Measurements from ENCODE around the gene TMEM62. TPM values are rescaled to one million over a fixed set of nuclear protein-coding genes. Genes with fewer than 3 reads are reported as not detected.

TMEM62 gene
- total and polyA plus RNA-seq, 9 of the 15 experiments (the other 6 are each of a cell fraction or from before 2014, with no cell fraction given): 4.4 to 16.6 (median 11.1) TPM

DNA sequence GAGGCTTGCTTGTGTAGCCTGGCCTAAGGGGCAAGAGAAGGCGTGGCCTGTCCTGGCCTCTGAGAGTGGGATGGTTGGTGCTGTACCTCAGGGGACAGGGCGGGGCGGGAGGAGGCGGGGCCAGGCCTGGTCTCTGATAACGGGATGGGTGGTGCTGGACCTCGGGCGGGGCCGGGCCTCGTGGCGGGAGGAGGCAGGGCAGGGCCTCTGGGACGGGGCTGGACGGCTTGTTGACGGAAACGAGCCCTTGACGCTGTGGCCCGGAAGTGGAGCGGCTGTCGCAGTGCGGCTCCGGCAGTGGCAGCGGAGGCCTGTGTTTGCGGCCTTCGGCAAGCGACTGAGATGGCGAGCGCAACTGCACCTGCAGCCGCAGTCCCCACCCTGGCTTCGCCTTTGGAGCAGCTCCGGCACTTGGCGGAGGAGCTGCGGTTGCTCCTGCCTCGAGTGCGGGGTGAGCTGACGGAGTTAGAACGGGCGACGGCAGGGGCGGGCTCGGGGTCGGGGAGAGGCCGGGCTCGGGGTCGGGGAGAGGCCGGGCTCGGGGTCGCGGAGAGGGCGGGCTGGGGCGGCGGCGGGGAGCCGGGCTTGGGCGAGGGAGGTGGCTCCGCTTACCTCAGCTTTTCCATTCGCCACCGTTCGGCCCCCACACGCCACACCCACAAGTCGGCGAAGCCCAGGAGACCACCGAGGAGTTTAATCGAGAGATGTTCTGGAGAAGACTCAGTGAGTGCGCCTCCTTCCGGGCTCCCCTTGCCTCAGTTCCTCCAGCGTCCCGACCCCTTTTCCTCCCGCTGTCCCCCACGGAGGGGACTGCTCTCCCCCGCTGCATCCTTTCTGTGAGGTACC is 52.0 kb downstream of the TMEM62 start, which contains the start of gene CCNDBP1 (continued):
- TF ChIP-seq KLF6 (CRISPR knock-in tag; IDR thresholded peaks at IDR 0.05; ENCODE audit: borderline replicate concordance): peak; percentile 85; the same call in 1 of the 2 replicates
- peak; percentile 63 for TF ChIP-seq HCFC1 (IDR thresholded peaks at IDR 0.05; ENCODE audit: low read depth, low read length)
- TF ChIP-seq MAFF (IDR thresholded peaks at IDR 0.05; ENCODE audit: low read length): no peak
- TF ChIP-seq ZFP30 (CRISPR knock-in tag; IDR thresholded peaks at IDR 0.05; ENCODE audit: borderline replicate concordance): no peak
- no peak; the same call in 1 of the 2 replicates for TF ChIP-seq ZBTB1 (CRISPR knock-in tag; IDR thresholded peaks at IDR 0.05; ENCODE audit: borderline replicate concordance, low read depth)
- TF ChIP-seq GATAD2B (IDR thresholded peaks at IDR 0.05; ENCODE audit: borderline replicate concordance): no peak; the same call in 1 of the 2 replicates
- no peak for TF ChIP-seq ZNF146 (CRISPR knock-in tag; IDR thresholded peaks at IDR 0.05; ENCODE audit: unreplicated experiment)
- TF ChIP-seq, protein P1, sequence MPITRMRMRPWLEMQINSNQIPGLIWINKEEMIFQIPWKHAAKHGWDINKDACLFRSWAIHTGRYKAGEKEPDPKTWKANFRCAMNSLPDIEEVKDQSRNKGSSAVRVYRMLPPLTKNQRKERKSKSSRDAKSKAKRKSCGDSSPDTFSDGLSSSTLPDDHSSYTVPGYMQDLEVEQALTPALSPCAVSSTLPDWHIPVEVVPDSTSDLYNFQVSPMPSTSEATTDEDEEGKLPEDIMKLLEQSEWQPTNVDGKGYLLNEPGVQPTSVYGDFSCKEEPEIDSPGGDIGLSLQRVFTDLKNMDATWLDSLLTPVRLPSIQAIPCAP (CRISPR knock-in tag; IDR thresholded peaks at IDR 0.05; ENCODE audit: borderline replicate concordance): no peak
- TF ChIP-seq SAFB2 (IDR thresholded peaks at IDR 0.05; ENCODE audit: borderline replicate concordance, low read depth, low read length, severe bottlenecking): no peak
- TF ChIP-seq, protein P2, sequence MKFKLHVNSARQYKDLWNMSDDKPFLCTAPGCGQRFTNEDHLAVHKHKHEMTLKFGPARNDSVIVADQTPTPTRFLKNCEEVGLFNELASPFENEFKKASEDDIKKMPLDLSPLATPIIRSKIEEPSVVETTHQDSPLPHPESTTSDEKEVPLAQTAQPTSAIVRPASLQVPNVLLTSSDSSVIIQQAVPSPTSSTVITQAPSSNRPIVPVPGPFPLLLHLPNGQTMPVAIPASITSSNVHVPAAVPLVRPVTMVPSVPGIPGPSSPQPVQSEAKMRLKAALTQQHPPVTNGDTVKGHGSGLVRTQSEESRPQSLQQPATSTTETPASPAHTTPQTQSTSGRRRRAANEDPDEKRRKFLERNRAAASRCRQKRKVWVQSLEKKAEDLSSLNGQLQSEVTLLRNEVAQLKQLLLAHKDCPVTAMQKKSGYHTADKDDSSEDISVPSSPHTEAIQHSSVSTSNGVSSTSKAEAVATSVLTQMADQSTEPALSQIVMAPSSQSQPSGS (CRISPR knock-in tag; IDR thresholded peaks at IDR 0.05): 0 out of 2 replicates have a peak, but pooled peaks have one; percentile 40
- no peak for TF ChIP-seq YBX1 (IDR thresholded peaks at IDR 0.05)
- no peak for TF ChIP-seq ILK (tag; IDR thresholded peaks at IDR 0.05; ENCODE audit: borderline replicate concordance, low read depth)
- no peak for TF ChIP-seq ZNF324 (CRISPR knock-in tag; IDR thresholded peaks at IDR 0.05)
- TF ChIP-seq ZNF184 (CRISPR knock-in tag; IDR thresholded peaks at IDR 0.05): no peak
- TF ChIP-seq, protein P3, sequence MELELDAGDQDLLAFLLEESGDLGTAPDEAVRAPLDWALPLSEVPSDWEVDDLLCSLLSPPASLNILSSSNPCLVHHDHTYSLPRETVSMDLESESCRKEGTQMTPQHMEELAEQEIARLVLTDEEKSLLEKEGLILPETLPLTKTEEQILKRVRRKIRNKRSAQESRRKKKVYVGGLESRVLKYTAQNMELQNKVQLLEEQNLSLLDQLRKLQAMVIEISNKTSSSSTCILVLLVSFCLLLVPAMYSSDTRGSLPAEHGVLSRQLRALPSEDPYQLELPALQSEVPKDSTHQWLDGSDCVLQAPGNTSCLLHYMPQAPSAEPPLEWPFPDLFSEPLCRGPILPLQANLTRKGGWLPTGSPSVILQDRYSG (tag; conservative IDR thresholded peaks at IDR 0.05; ENCODE audit: low read depth): no peak
- TF ChIP-seq ETV1 (tag; conservative IDR thresholded peaks at IDR 0.05; ENCODE audit: low read depth): peak; percentile 89
- TF ChIP-seq TCF7 (IDR thresholded peaks at IDR 0.05; ENCODE audit: borderline replicate concordance): 0 out of 2 replicates have a peak, but pooled peaks have one; percentile 24
- TF ChIP-seq HNRNPLL (IDR thresholded peaks at IDR 0.05; ENCODE audit: low read depth, low read length, poor library complexity, severe bottlenecking): peak; percentile 73
- no peak for TF ChIP-seq ZNF707 (CRISPR knock-in tag; conservative IDR thresholded peaks at IDR 0.05)
- TF ChIP-seq ZNF75A (CRISPR knock-in tag; IDR thresholded peaks at IDR 0.05): no peak
- no peak for TF ChIP-seq ZNF124 (CRISPR knock-in tag; IDR thresholded peaks at IDR 0.05)
- TF ChIP-seq GTF2E2 (tag; IDR thresholded peaks at IDR 0.05): peak; percentile 78; the same call in 1 of the 2 replicates
- no peak for TF ChIP-seq SRSF3 (IDR thresholded peaks at IDR 0.05; ENCODE audit: insufficient read depth, low read length)
- TF ChIP-seq LCOR (CRISPR knock-in tag; IDR thresholded peaks at IDR 0.05): peak; percentile 38; the same call in 1 of the 2 replicates
- TF ChIP-seq ZEB2 (IDR thresholded peaks at IDR 0.05): no peak; the same call in 1 of the 2 replicates
- TF ChIP-seq ZNF830 (CRISPR knock-in tag; IDR thresholded peaks at IDR 0.05): 0 out of 2 replicates have a peak, but pooled peaks have one; percentile 35
- no peak for TF ChIP-seq NFXL1 (CRISPR knock-in tag; IDR thresholded peaks at IDR 0.05)

All from K562 (cell line).